ENCODE measurements around the gene CSH1. TPM values are rescaled to one million over a fixed set of nuclear protein-coding genes. Genes with fewer than 3 reads are reported as not detected.
"Not testable (repeated sequence)": the region's sequence is repeated elsewhere in the genome, so short reads cannot be mapped to it uniquely, and the experiment has no call there.

The CSH1 gene
- total RNA-seq, 1 experiment from 2014 or later = not detected

GRCh38 chr17:63917646-63918045 lies 21.3 kb upstream of the CSH1 start:
- no peak overlapping the region for H4K8ac ChIP-seq (replicated peaks; ENCODE audit: insufficient read length, low read depth, low read length)
- H2BK12ac ChIP-seq (ENCODE audit: insufficient read length, low read depth, low read length) = no peak overlapping the region
- no peak overlapping the region for H3K9ac ChIP-seq (ENCODE audit: extremely low read depth, insufficient read length, low read length)
- no peak for TF ChIP-seq CTCF (conservative IDR thresholded peaks at IDR 0.05)
- H3K4me3 Mint-ChIP-seq = no peak overlapping the region
- no peak overlapping the region for H3K23ac ChIP-seq (ENCODE audit: insufficient read length, low read depth, low read length)
- H3K27ac ChIP-seq (ENCODE audit: insufficient read length, low read depth, low read length) = no peak overlapping the region
- H3K4me1 ChIP-seq (ENCODE audit: insufficient read depth, low read length) = peaks cover 3% of the 10 kb centered on the region; the same call in 1 of the 2 replicates
- H3K4me2 ChIP-seq (ENCODE audit: insufficient read depth, insufficient read length, low read length) = peak overlapping the region; percentile 41
- H3K9me3 ChIP-seq (ENCODE audit: control insufficient read depth, low read depth, low read length) = no peaks in the 10 kb centered on the region
- no peaks in the 10 kb centered on the region for H3K23me2 ChIP-seq (ENCODE audit: insufficient read length, low read depth, low read length, poor library complexity, severe bottlenecking)
- H2AK5ac ChIP-seq (ENCODE audit: insufficient read length, low read length) = no peak overlapping the region
- peak; percentile 35 for DNase-seq
- no peak overlapping the region for H2BK5ac ChIP-seq (ENCODE audit: insufficient read length, low read length)
- H3K9me3 Mint-ChIP-seq = no peaks in the 10 kb centered on the region
- no peak overlapping the region for H3K56ac ChIP-seq (ENCODE audit: insufficient read length, low read depth, low read length)
- no peak overlapping the region for H2BK20ac ChIP-seq (ENCODE audit: low read depth, low read length, poor library complexity, severe bottlenecking)
- peak overlapping the region in 1 of 3 experiments; percentile 67; a peak in 3 of 7 replicates for H3K27ac Mint-ChIP-seq
- no peaks in the 10 kb centered on the region for H3K36me3 Mint-ChIP-seq (ENCODE audit: insufficient read depth in 1 of 3, low read depth in 3 of 3)
- no peak overlapping the region for H2BK15ac ChIP-seq (ENCODE audit: low read depth, low read length)
- H2AFZ ChIP-seq (ENCODE audit: low read length) = no peak overlapping the region
- no peaks in the 10 kb centered on the region for H3K79me1 ChIP-seq (ENCODE audit: insufficient read depth, low read depth, low read length, poor library complexity, severe bottlenecking)
- H3K27me3 ChIP-seq (ENCODE audit: insufficient read depth, low read length) = no peaks in the 10 kb centered on the region
- no peak overlapping the region for H4K5ac ChIP-seq (ENCODE audit: insufficient read length, low read depth, low read length)
- no peak overlapping the region for H3K14ac ChIP-seq (ENCODE audit: insufficient read depth, low read length)
- peaks cover 19% of the 10 kb centered on the region for H3K27me3 Mint-ChIP-seq (ENCODE audit: low read depth)
- H4K91ac ChIP-seq (ENCODE audit: insufficient read length, low read depth, low read length) = no peak overlapping the region
- no peaks in the 10 kb centered on the region for H4K20me1 ChIP-seq (ENCODE audit: control insufficient read depth, insufficient read depth, insufficient read length)
- H2BK120ac ChIP-seq (ENCODE audit: low read depth, low read length, poor library complexity, severe bottlenecking) = no peak overlapping the region
- no peak overlapping the region for H3K18ac ChIP-seq (ENCODE audit: insufficient read length, low read depth, low read length)
- no peak overlapping the region for H3T11ph ChIP-seq (ENCODE audit: low read length)
- no peak overlapping the region for H3K4ac ChIP-seq (ENCODE audit: low read depth, low read length)
- WGBS (ENCODE audit: extremely low coverage, insufficient read length, low lambda C conversion rate) = no CpG with 5 or more reads among the region's 13 CpGs
- H3K4me1 Mint-ChIP-seq = peaks cover 17 to 24% of the 10 kb centered on the region in 2 experiments
- no peaks in the 10 kb centered on the region for H3K79me2 ChIP-seq (ENCODE audit: insufficient read depth, low read length)

GRCh38 chr17:63917206-63917605 lies 20.8 kb upstream of the CSH1 start:
- not testable (repeated sequence) for H3K23ac ChIP-seq (ENCODE audit: insufficient read length, low read depth, low read length); H2AFZ ChIP-seq (ENCODE audit: low read length); H3K18ac ChIP-seq (ENCODE audit: insufficient read length, low read depth, low read length); H3K9me3 ChIP-seq (ENCODE audit: control insufficient read depth, low read depth, low read length); H3K79me1 ChIP-seq (ENCODE audit: insufficient read depth, low read depth, low read length, poor library complexity, severe bottlenecking); H4K8ac ChIP-seq (replicated peaks; ENCODE audit: insufficient read length, low read depth, low read length); H3K79me2 ChIP-seq (ENCODE audit: insufficient read depth, low read length); H3K36me3 Mint-ChIP-seq (ENCODE audit: insufficient read depth in 1 of 3, low read depth in 3 of 3); H2BK5ac ChIP-seq (ENCODE audit: insufficient read length, low read length); H3K4me2 ChIP-seq (ENCODE audit: insufficient read depth, insufficient read length, low read length); H4K20me1 ChIP-seq (ENCODE audit: control insufficient read depth, insufficient read depth, insufficient read length); H3K56ac ChIP-seq (ENCODE audit: insufficient read length, low read depth, low read length); DNase-seq; H3K27ac ChIP-seq (ENCODE audit: insufficient read length, low read depth, low read length); H3K27ac Mint-ChIP-seq; H4K5ac ChIP-seq (ENCODE audit: insufficient read length, low read depth, low read length); H2BK20ac ChIP-seq (ENCODE audit: low read depth, low read length, poor library complexity, severe bottlenecking); H2BK15ac ChIP-seq (ENCODE audit: low read depth, low read length); H3K9ac ChIP-seq (ENCODE audit: extremely low read depth, insufficient read length, low read length); H2AK5ac ChIP-seq (ENCODE audit: insufficient read length, low read length); H3K4me1 ChIP-seq (ENCODE audit: insufficient read depth, low read length); H3K4ac ChIP-seq (ENCODE audit: low read depth, low read length); H3K14ac ChIP-seq (ENCODE audit: insufficient read depth, low read length); H3T11ph ChIP-seq (ENCODE audit: low read length); H3K27me3 ChIP-seq (ENCODE audit: insufficient read depth, low read length); H2BK120ac ChIP-seq (ENCODE audit: low read depth, low read length, poor library complexity, severe bottlenecking); H4K91ac ChIP-seq (ENCODE audit: insufficient read length, low read depth, low read length); H3K9me3 Mint-ChIP-seq; H2BK12ac ChIP-seq (ENCODE audit: insufficient read length, low read depth, low read length); H3K23me2 ChIP-seq (ENCODE audit: insufficient read length, low read depth, low read length, poor library complexity, severe bottlenecking); H3K4me3 Mint-ChIP-seq
- Mint-ChIP-seq H3K4me1 (peaks cover 17 to 25% of the 10 kb centered on the region in 2 experiments), H3K27me3 (ENCODE audit: low read depth) (peaks cover 19% of the 10 kb centered on the region)
- no CpG with 5 or more reads among the region's 11 CpGs for whole genome bisulfite sequencing (ENCODE audit: extremely low coverage, insufficient read length, low lambda C conversion rate)
